M059J (cell line): ENCODE data around the gene XPNPEP1. TPM values are rescaled to one million over a fixed set of nuclear protein-coding genes. Genes with fewer than 3 reads are reported as not detected.

Experiments used
- DNase-seq: peaks from one replicate; pipeline ENCODE4 v3.0.0-alpha.2; 2012; ENCODE audit warnings: low read depth
- total RNA-seq: library from RNA; depleted of rRNA; stranded (reverse); fragments of >200 nt; shearing (Covaris generic); gene quantifications from 2 replicates; pipeline ENCODE4 v1.2.3, GENCODE V29; 2014

XPNPEP1 gene
- total RNA-seq, 1 experiment from 2014 or later = 93.5 TPM

DNA sequence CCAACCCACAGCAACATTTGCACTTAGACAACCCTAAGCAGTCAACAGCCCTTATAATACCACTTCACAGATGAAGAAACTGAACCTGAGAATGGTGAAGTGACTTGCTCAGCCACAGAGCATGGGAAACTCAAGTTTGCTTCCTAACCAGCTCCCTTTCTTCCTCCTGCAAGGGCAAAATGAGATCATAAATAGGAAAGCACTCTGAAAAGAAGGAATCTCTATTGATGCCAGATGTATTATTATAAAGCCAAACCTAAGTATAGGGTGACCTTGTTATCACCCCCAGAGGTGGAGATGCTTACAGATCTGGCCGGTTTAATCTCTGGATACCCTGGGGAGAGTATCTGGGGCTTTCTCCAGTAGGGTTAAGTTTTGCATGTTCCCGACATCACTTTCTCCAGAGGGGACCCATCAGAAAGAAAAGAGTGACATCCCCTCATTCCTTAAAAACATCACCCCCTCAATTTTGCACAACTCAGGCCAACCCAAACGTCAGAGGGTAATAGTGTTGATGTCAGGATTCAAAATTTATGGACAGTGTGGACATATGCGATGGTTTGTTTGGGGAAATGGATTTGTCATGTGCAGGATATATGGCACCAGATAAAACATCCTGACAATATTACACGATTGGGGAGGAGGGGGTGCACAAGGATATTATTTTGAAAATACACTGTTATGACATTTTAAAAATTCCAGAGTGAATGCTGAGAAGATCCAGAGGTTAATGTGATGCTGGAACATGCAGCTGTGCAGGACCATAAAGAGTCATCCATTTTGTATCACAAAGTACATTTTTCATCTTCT, 24.0 kb upstream of the XPNPEP1 start:
- no peak for DNase-seq

DNA sequence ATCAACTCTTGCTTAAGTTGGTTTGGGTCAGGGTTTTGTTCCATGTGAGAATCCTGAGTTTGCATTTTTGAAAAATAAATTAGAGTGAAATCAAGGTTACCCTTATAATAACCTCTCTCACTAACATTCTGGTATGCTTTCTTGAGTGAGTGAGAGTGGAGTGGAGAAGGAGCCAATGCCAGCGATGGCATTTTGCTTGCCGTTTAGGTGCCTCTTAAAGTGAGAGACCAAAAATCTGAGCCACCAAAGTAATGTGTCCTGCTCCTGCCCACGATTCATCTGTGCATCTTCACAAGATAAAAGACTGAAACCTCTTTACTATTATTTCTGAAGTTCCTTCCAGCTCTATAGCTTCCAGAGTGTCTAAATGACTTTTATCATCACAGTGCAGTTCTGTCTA, 23.4 kb upstream of the XPNPEP1 start:
- DNase-seq = no peak

DNA sequence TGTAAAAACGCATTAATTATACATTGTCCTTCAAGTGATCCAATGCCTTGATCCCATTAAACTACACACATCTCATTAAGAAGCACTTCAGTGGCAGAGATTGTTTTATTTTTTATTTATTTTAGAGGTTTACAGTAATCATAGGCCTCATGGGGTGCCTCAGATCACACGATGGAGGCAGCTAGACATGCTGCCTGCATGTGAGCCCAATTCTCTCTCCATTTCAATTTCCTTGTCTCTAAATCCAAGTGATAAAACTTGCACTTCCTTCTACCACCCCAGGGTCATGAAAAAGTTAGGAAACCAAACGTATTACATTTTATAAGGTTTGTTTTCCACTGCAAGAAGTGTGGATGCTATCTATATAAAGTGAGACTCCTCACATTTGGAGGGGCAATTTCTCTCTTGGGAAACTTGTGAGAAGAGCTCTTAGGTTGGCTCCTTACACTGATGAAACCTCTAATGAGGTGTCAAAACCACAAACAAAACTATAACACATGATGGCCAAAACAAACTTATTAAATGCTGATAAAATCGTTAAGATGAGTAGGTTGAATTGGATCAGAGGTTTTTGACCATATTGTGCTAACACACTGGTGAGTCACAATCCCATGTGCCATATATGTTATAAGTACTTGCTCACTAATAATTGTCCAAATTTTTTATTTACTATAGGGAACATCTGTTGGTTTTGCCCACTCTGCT, 22.3 kb upstream of the XPNPEP1 start:
- DNase-seq = no peak

DNA sequence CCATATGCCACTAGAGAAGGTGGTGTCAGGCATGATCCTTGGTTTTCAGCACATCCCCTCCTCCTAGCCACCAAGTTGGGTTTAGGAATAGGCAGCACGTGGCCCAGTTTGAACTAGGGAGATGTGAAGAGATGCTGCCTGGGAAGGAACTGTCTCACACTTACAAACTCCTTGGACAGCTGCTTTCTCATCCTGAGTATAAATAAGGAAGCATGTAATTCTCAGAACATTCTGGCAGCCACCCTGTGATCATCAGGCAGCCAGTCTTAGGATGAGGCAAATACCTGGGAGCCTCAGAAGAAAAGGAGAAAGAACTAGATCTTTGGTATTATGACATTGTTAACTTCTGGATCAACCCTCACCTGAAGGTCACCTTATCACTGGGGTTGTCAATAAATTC, 21.3 kb upstream of the XPNPEP1 start:
- DNase-seq = no peak

DNA sequence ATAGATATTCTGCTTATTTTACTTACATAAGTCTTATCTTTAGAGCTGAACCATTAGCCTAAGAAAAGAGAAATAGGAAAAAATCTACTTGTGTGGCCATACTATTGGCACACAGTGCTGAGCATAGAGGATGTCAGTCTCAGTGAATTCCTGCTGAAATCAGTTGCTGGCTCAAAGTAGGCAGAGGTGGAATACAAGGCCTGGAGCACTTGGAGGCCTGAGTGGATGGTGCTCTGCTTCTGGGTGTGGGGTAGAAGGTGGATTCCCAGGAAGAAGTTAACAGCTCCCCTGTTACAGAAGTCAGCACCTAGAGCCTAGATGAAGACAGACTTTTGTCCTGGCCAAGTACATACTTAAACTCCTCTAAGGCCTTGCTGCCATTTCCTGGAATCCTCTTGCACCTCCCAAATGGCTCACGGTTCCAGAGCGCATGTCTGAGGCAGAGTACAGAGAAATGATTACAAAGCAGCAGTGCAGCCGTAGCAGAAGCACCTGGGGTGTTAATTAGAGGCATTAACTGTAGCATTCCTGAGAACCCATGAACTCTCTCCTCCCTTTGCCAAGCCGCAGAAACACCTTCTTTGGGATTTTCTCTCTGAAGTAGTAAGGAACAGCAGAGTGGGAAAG, 18.0 kb upstream of the XPNPEP1 start:
- no peak for DNase-seq

DNA sequence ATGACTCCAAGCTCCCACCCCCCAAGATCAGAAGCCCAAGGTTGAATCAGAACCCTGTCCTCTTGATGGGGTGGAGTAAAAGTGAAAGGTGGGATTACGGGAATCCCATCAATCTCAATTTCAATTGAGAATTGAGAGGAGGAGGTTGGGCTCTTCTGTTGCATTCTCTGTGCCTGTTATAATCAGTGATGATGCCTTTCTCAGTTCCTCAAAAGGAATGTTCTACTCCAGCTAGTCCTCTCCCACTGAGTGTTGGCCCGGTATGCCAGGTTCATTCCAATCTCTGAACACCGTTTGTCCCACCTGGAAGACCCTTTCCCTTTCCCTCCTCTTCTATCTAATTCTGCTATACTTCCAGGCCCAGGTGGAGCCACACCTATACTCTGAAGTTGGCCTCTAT, 17.2 kb upstream of the XPNPEP1 start:
- DNase-seq = no peak

DNA sequence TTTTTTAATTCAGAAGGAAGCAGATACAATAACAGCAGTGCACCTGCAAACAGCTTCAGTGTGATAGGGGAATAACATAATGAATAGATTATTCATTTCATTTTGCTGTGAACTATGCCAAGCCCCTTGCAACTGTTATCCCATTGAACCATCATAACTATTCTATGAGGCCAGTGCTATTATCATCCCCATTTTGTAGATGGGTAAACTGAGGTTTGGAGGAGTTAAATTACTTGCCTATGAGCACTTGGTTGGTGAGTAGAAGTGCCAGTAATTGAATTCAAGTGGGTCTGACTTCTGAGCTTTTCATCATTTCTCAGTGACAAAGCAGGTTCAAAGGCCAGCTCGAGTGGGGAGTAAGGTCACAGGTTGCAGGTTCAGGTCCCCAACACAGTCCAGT, 16.8 kb upstream of the XPNPEP1 start:
- DNase-seq = no peak

DNA sequence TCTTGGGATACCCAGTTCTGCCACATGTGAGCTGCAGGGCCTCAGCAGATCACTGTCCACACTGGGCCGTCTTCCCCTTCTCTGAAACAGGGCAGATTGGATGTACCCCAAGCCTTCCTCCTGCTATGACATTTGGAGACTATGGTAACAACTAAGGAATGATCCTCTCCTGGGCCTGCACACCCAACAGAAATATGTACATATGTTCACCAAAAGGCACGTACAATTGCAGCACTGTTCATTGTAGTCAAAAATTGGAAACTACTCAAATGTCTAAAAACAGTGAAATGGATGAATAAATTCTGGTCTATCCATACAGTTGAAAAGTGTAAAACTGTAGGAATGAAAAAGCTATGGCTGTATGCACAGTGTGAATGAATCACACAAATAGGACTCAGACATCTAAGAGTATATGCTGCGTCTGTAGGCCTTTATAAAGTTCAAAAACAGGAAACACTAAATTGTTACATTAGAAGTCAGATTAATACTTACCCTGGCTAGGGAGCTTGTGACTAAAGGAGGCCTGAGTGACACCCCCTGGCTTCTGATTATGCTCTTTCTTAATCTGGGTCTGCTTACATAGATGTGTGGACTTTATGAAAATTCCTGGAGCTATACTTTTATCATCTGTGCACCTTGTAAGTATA, 16.1 kb upstream of the XPNPEP1 start:
- no peak for DNase-seq

DNA sequence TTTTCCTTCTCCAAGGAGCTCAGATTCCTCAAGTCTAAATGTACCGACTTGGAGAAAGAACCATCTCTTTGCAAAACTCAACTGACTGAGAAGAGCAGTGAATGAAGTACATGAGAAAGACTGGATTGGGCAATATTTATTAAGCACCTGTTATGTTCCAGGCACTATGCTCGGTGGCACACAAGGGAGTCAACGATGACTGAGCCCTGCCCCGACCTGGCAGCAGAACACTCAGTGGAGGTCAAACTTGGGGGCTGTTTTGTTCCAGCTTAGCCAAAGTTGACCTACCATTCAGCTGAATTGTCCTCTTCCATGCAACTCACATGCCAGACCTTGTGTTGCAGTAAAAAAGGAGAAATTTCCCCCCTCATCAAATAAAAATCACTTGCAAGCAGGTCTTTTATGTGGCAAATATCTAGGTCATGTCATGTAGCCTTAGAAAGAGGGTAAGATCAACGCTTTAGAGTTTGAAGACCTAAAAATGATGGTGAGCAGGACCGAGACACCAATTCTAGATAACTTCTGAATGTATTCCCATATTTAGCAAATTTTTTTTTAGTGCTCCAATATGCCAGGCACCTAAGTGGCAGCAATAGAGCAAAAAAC, 14.3 kb upstream of the XPNPEP1 start:
- DNase-seq = no peak

DNA sequence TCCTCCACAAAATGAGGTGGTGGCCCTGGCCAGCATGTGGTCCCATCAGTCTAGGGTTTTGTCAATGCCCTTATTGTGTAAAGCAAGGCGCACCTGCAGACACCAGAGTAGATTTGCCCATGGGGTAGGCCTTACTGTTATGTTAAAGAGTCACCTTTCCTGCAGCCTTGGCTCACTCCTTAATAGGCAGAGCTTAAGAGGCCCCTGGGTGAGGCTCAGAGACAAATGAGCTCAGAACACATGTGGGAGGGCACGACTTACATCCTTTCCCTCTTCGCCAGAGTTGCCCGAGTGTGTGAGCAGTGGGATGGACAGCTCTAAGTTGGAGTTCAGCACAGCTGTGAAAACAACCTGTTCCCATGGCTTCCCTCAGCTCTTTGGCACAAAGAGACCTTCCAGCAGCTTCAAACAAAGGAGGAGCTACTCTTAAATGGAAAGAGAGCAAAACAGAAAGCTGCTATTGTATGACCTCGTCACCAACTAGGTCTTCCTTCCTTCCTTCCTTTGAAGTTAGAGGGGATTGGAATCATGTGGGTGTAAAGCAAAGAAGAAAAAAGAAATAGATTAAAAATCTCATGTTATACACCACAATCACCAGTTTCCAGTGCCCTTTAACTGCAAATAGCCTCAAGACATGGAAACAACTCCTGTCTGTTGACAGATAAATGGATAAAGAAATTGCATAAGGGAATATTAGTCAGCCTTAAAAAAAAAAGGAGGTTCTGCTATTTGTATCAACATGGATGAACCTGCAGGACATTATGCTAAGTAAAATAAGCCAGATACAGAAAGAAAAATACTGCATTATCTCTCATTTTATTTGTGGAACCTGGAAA, 11.9 kb upstream of the XPNPEP1 start:
- DNase-seq = peak; percentile 19

DNA sequence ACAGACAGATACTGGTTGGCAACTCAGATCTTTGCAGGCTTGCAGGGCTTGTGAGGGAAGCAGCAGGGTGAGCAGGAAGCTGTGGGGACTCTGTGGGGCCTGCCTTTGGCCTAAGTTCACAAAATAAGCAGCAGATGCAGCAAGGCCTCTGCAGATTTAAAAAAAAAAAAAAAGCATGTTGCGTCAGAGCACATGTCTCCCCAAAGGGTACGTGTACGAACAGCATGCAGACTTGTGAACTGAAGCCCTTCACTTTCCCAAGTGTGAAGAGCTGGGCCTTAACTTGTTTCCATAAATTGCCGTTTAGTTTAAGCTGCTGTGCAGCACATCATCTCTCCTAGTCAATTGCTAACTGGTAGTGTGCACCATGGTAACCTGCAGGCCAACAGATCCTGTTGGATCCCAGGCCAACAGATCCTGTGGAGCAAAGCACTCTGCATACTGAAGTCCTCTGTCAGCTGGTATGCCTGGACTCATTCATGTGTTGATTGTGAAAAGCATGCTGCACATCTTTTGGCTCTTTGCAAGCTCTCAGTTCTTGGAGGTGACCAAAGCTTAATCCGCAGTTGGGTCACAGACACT, 10.8 kb upstream of the XPNPEP1 start:
- no peak for DNase-seq

DNA sequence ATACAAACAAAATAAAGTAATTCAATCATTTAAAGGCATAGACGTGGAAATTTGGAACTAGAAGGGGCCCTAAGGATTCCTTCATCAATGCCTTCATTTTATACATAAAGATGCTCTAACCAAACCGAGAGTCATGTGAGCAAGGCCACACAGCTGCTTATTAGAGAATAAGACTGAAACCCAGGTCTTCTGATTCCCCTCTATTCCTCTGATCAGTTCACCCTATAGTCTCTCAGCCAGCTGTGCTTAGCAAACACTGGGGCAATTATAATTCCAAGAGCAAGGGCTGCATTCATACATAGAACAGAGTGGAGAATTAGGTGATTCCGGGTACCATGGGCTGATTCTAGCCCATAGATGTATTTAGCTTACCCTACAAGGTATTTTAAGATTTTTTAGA, 9.7 kb upstream of the XPNPEP1 start:
- DNase-seq = no peak

DNA sequence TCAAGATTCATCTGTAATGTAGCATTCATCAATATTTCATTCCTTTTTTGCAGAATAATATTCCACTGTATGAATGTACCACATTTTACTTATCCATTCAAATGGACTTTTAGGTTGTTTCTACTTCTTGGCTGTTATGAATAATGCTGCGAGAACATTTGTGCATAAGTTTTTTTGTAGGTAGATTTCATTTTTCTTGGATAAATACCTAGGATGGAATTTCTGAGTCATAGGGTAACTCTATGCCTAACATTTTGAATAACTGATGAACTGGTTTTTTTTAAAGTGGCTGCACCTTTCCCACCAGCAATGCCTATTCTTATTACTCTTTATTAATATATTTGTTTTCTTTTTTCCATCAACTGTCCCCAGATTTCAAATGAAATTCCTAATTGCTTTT, 9.1 kb upstream of the XPNPEP1 start:
- no peak for DNase-seq

DNA sequence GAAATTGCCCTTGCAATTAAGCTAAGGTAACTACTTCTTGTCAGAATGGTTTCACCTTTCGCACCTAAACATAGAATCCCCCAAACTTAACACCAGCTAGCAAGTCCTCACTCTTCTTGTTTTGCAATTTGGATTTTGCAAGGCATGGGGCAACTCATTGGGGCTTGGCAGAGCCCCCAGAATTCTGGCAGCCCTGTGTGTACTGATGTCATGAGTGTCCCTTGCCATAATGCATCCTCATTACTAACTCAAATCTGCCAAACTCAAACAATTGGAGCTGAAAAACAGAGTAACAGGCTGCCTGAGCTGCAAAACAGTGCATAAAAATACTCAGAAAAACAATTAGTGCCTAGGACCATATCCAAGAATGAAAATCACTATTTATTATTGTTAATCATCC, 7.9 kb upstream of the XPNPEP1 start:
- no peak for DNase-seq

DNA sequence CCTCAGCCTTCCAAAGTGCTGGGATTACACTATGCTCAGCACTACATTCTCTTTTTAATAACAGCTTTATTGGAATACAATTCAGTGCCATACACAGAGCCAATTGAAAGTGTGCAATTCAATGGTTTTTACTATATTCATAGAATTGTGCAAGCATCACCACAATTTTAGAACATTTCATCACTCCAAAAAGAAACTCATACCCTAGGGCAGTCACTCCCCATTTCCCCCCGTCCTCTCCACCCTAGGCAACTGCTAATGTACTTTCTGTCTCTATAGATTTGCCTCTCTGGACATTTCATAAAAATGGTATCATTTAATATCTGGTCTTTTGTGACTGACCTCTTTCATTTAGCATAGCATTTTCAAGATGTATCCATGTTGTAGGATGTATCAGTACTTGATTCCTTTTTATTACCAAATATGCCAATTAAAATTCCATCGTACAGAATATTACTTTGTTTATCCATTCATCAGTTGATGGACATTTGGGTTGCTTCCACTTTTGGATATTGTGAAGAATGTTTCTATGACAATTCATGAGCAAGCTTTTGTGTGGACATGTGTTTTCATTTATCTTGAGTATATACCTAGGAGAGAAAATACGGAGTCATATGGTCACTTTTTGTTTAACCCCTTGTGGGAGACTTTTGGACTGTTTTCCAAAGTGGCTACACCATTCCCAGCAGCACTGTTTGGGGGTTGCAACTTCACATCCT, 6.3 kb upstream of the XPNPEP1 start:
- DNase-seq = no peak

DNA sequence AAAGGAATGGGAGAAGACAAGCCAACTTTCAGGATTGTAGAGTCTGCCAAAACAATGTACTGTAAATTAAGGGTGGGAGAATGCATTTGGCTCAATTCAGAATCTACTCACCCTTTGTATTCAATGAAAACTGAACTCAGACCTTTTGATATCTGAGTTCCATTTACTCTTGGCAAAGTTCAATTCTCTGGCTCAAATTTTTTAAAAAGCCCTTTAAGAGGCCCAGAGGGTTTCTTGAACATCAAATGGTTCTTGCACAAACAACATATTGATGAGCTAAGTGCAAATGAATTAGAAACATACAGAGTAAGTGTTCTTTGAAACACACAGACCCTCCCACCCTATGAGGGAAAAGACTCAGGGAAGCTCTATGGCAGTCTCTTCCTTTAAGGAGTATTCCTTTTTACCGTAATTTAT, 5.2 kb upstream of the XPNPEP1 start:
- no peak for DNase-seq

DNA sequence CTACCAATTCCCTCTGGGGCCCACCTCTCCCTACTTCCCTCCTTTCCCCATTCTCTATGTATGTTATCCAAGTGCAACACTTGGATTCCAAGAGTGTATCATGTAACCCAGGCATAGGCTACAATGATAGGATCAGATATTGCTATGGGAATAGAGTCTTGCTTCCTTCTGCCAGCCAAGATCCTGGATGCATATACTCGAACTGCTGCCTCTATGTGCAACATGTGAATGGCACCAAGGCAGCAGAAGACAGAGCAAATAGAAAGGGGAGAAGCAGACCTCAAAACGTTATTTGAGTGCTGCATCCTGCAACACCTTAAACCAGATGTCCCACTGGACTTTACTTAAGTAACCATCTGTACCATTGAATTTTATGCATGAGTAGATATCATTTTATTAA, 3.5 kb upstream of the XPNPEP1 start:
- DNase-seq = no peak

DNA sequence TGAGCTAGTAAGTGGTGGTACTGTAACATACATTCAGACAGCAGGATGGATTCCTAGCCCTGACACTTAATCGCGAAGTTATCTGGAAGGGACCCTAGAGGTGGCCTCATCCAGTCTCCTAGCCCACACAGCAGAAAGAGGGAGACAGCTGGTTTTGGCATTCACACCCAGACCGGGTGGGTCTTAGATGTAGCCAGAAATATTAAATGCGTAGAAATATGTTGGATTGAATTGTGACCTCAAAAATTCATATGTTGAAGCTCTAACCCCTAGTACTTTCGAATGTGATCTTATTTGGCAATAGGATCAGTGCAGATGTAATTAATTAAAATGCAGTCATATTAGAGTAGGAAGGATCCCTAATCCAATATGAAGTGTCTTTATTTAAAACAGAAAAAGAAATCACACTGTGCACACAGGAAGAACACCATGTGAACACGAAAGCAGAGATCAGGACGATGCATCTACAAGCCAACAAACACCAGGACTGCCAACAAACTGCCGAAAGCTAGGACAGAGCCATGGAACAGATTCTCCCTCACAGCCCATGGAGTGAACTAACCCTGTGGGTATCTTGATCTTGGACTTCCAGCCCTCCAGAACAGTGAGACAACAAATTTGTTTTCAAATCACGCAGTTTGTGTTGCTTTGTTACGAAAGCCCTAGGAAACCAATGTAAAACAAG, 2.9 kb upstream of the XPNPEP1 start:
- no peak for DNase-seq

DNA sequence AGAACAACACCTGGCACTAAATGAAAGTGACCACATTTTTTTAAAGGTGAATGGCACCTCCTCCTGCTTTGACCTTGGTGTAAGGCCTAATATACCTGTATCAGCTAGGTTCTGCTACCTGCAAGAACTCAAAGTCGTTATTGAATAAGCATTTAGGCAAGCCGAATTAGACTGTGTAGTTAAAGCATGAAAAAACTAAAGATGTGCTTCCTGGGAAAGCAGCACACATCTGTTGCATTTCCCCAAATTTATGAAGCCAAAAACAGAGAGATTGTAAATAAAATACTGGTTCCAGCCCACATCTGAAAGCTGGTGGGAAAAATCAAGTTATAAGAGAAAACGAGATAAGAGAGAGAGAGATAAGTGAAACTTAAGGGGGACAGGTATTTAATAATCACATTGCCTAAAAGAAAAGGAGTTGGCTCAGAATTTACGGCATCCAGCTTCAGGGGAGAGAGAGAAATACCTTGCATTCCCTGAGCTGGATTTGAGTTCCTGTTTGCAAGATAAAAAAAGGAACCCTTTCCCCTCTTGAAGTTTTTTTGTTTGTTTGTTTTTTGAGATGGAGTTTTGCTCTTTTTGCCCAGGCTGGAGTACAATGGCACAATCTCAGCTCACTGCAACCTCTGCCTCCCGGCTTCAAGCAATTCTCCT, 1.8 kb upstream of the XPNPEP1 start:
- no peak for DNase-seq
